ENCODE data around the gene FBXO22.

FBXO22 gene

DNA sequence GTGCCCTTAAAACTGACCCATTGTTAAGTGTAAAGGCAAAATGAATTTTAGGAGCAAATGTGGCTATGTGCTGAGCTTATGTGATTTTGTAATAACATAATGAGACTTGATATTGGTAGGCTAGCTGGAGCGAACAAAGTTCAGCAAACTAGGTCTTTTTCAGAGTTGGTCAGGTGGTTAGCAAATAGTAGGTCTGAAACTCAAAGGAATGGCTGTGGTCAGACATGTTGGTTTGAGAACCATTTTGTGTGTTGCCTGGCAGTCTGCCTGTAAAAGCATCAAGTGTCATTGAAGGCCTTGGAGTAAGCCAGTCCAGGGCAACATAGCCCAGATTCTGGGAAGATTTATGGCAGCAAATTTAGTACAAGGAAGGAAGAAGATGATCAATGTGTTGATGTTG lies 16.4 kb downstream of the FBXO22 start:
- Histone ChIP-seq H3K9me3 (ENCODE audit: insufficient read depth, low read length) (no peaks in the 10 kb centered on the region), H3F3A (ENCODE audit: insufficient read depth) (no peaks in the 10 kb centered on the region), H3K36me3 (ENCODE audit: low read length) (peaks cover 20% of the 10 kb centered on the region; the same call in 1 of the 2 replicates), H3K27ac (ENCODE audit: low read depth, low read length) (no peak overlapping the region), H3K27me3 (ENCODE audit: low read length) (no peaks in the 10 kb centered on the region), H4K20me1 (ENCODE audit: low read depth, low read length) (no peaks in the 10 kb centered on the region), H3K4me2 (ENCODE audit: low read depth, low read length, poor library complexity, severe bottlenecking) (no peak overlapping the region), H2AFZ (ENCODE audit: low read depth, low read length, severe bottlenecking) (no peak overlapping the region), H3K4me3 (ENCODE audit: insufficient read depth, low read length, poor library complexity, severe bottlenecking) (no peak overlapping the region), H3K79me2 (ENCODE audit: insufficient read depth, low read length) (peaks cover 12% of the 10 kb centered on the region; the same call in 1 of the 2 replicates), H3K9me2 (replicated peaks; ENCODE audit: insufficient read depth, low read length) (no peaks in the 10 kb centered on the region), H3K9ac (ENCODE audit: low read length) (no peak overlapping the region)
- TF ChIP-seq, protein P1, sequence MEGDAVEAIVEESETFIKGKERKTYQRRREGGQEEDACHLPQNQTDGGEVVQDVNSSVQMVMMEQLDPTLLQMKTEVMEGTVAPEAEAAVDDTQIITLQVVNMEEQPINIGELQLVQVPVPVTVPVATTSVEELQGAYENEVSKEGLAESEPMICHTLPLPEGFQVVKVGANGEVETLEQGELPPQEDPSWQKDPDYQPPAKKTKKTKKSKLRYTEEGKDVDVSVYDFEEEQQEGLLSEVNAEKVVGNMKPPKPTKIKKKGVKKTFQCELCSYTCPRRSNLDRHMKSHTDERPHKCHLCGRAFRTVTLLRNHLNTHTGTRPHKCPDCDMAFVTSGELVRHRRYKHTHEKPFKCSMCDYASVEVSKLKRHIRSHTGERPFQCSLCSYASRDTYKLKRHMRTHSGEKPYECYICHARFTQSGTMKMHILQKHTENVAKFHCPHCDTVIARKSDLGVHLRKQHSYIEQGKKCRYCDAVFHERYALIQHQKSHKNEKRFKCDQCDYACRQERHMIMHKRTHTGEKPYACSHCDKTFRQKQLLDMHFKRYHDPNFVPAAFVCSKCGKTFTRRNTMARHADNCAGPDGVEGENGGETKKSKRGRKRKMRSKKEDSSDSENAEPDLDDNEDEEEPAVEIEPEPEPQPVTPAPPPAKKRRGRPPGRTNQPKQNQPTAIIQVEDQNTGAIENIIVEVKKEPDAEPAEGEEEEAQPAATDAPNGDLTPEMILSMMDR (IDR thresholded peaks at IDR 0.05; ENCODE audit: insufficient read depth, low read length, poor library complexity, severe bottlenecking), result no peak
- no peak for TF ChIP-seq EZH2phosphoT487 (conservative IDR thresholded peaks at IDR 0.05; ENCODE audit: low read length)

DNA sequence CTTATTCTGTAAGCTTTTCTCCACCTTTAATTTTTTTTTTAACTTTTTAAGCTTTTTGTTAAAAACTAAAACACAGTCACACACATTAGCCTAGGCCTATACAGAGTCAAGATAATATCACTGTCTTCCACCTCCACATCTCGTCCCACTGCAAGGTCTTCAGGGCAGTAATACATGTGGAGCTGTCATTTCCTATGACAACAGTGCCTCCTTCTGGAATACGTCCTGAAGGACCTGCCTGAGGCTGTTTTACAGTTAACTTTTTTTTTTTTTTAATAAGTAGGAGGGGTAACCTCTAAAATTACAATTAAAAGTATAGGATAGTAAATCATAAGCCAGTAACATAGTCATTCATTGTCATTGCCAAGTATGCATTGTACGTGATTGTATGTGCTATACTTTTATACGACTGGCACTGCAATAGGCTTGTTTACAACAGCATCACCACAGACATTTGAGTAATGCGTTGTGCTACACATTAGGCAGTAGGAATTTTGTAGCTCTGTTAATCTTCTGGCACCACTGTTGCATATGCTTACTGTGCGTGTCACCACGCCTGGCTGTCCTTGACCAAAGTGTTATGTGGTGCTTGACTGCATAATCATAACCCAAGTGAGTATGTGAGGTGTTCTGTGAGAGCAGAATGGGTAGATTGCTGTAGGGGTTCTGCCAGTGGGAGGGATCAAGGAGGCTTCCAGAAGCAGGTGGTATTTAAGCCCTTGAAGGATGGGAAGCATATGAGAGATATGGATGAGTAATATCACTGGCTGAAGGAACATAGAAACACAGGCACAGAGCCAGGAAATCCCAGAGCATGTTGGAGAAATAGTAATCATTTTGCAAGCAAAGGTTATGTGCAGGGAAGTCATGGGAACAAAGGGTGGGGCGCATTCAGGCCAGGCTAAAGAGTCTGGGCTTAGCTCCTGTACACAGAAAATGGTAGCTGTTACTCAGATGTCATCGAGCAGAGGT lies 18.3 kb downstream of the FBXO22 start:
- H3F3A ChIP-seq (ENCODE audit: insufficient read depth), result no peaks in the 10 kb centered on the region
- 0 out of 2 replicates have a peak, but pooled peaks cover 11% of the 10 kb centered on the region for H3K79me2 ChIP-seq (ENCODE audit: insufficient read depth, low read length)
- H3K4me2 ChIP-seq (ENCODE audit: low read depth, low read length, poor library complexity, severe bottlenecking), result no peak overlapping the region
- H3K27ac ChIP-seq (ENCODE audit: low read depth, low read length), result no peak overlapping the region
- H4K20me1 ChIP-seq (ENCODE audit: low read depth, low read length), result no peaks in the 10 kb centered on the region
- no peak overlapping the region for H2AFZ ChIP-seq (ENCODE audit: low read depth, low read length, severe bottlenecking)
- no peaks in the 10 kb centered on the region for H3K27me3 ChIP-seq (ENCODE audit: low read length)
- TF ChIP-seq, protein P1 (IDR thresholded peaks at IDR 0.05; ENCODE audit: insufficient read depth, low read length, poor library complexity, severe bottlenecking), result no peak
- no peak for TF ChIP-seq EZH2phosphoT487 (conservative IDR thresholded peaks at IDR 0.05; ENCODE audit: low read length)
- no peaks in the 10 kb centered on the region for H3K9me2 ChIP-seq (replicated peaks; ENCODE audit: insufficient read depth, low read length)
- H3K36me3 ChIP-seq (ENCODE audit: low read length), result peaks cover 12% of the 10 kb centered on the region; the same call in 1 of the 2 replicates
- H3K9ac ChIP-seq (ENCODE audit: low read length), result no peak overlapping the region
- H3K4me3 ChIP-seq (ENCODE audit: insufficient read depth, low read length, poor library complexity, severe bottlenecking), result no peak overlapping the region
- H3K9me3 ChIP-seq (ENCODE audit: insufficient read depth, low read length), result no peaks in the 10 kb centered on the region

DNA sequence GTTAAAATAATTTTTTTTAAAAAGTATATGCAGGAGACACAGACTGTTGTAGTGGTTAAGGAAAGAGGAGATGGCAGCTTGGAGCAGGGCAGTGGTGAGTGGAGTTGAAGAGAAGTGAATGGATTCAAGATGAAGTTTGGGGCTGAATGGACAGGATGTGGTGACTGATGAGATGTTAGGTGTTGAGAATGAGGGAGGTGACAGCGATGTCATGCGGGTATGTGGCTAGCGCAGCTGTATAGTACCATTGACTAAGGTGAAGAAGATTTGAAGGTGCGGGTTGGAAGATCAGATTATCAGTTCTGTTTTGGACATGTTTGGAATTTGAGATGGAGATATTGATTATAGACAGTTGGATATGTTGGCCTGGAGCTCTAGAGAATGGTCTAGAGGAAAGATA lies 20.1 kb downstream of the FBXO22 start:
- H3K27me3 ChIP-seq (ENCODE audit: low read length), result no peaks in the 10 kb centered on the region
- H3K9me3 ChIP-seq (ENCODE audit: insufficient read depth, low read length), result no peaks in the 10 kb centered on the region
- H3K9ac ChIP-seq (ENCODE audit: low read length), result no peak overlapping the region
- no peaks in the 10 kb centered on the region for H3K9me2 ChIP-seq (replicated peaks; ENCODE audit: insufficient read depth, low read length)
- no peak overlapping the region for H2AFZ ChIP-seq (ENCODE audit: low read depth, low read length, severe bottlenecking)
- no peak overlapping the region for H3K27ac ChIP-seq (ENCODE audit: low read depth, low read length)
- H3K36me3 ChIP-seq (ENCODE audit: low read length), result no peaks in the 10 kb centered on the region
- no peak for TF ChIP-seq EZH2phosphoT487 (conservative IDR thresholded peaks at IDR 0.05; ENCODE audit: low read length)
- TF ChIP-seq, protein P1 (IDR thresholded peaks at IDR 0.05; ENCODE audit: insufficient read depth, low read length, poor library complexity, severe bottlenecking), result no peak
- H3K4me2 ChIP-seq (ENCODE audit: low read depth, low read length, poor library complexity, severe bottlenecking), result no peak overlapping the region
- no peaks in the 10 kb centered on the region for H4K20me1 ChIP-seq (ENCODE audit: low read depth, low read length)
- no peak overlapping the region for H3K4me3 ChIP-seq (ENCODE audit: insufficient read depth, low read length, poor library complexity, severe bottlenecking)
- H3F3A ChIP-seq (ENCODE audit: insufficient read depth), result no peaks in the 10 kb centered on the region
- 0 out of 2 replicates have a peak, but pooled peaks cover 11% of the 10 kb centered on the region for H3K79me2 ChIP-seq (ENCODE audit: insufficient read depth, low read length)
